Cardiac muscle cell (in vitro differentiated cells and primary cell): Measurements from ENCODE around the gene FHIT. TPM values are rescaled to one million over a fixed set of nuclear protein-coding genes. Genes with fewer than 3 reads are reported as not detected.
"Not testable (repeated sequence)": the region's sequence is repeated elsewhere in the genome, so short reads cannot be mapped to it uniquely, and the experiment has no call there.

Source experiments
- DNase-seq, 2 donors: peaks; one replicate each; pipeline versions ENCODE4 v3.0.0 to v3.0.0-alpha.2; 2010 to 2017; ENCODE audit warnings: low read depth in 1 of 2, low spot score in 1 of 2
- H3K27ac ChIP-seq: fragments of 200-600 bp; sonication (generic); 2 replicates; pipeline ENCODE4 v1.5.1; 2016
- H3K27me3 ChIP-seq: fragments of 200-600 bp; sonication (generic); 2 replicates; pipeline ENCODE4 v1.6.0; 2016; ENCODE audit warnings: control low read depth
- H3K36me3 ChIP-seq: fragments of 200-600 bp; sonication (generic); 2 replicates; pipeline ENCODE4 v1.5.1; 2016; ENCODE audit warnings: control low read depth
- H3K4me1 ChIP-seq: fragments of 200-600 bp; sonication (generic); 2 replicates; pipeline ENCODE4 v1.8.1; 2017; ENCODE audit warnings: low read depth, mild to moderate bottlenecking, mixed run types
- H3K4me3 ChIP-seq: fragments of 200-600 bp; sonication (generic); 2 replicates; pipeline ENCODE4 v1.5.1; 2016; ENCODE audit warnings: mild to moderate bottlenecking
- H3K9me3 ChIP-seq: fragments of 200-600 bp; sonication (generic); 2 replicates; pipeline ENCODE4 v1.5.1; 2017; ENCODE audit warnings: low read depth, mild to moderate bottlenecking, control low read depth
- CTCF ChIP-seq: IDR thresholded peaks from 2 replicates; pipeline ENCODE4 v1.5.1; 2012; ENCODE audit warnings: low read depth, mild to moderate bottlenecking, low read length
- polyA plus RNA-seq: library from polyadenylated mRNA; unstranded; fragments of >200 nt; fragmentation: Nextera tagmentation; extraction: Ambion mirVana; gene quantifications from 2 replicates; pipeline ENCODE4 v1.2.1, GENCODE V29; 2016
- total RNA-seq: library from RNA; depleted of rRNA; stranded (reverse); fragments of >200 nt; gene quantifications from 2 replicates; pipeline ENCODE4 v1.2.3, GENCODE V29; 2016

The FHIT gene
- total and polyA plus RNA-seq, 2 experiments from 2014 or later = 6.9 to 12.5 TPM

DNA sequence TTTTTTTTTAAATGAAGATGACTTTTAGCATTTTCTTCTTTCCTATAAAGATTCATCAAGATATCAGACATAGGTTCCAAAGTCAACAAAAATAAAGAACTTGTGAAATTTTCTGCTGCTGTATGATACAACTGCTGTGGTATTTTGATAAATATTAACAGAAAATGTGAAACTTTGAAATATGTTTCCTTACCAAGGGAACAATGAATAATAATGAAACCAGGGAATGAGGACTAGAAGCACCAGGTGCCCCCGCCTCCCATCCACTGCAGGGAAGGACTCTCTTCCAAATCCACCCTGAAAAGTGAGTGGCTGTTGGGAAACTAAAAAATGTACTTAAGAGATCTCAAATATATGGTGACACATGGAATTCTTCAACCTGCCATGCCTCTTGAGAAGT, 198.4 kb downstream of the FHIT start:
- no peaks in the 10 kb centered on the region for H3K9me3 ChIP-seq
- no peak for DNase-seq
- TF ChIP-seq CTCF = no peak

GRCh38 chr3:61051666-61052065, 199.6 kb downstream of the FHIT start:
- Histone ChIP-seq H3K4me1 (peaks cover 7% of the 10 kb centered on the region), H3K36me3 (no peaks in the 10 kb centered on the region), H3K27me3 (no peaks in the 10 kb centered on the region), H3K9me3 (no peaks in the 10 kb centered on the region), H3K27ac (no peak overlapping the region), H3K4me3 (no peak overlapping the region)
- TF ChIP-seq CTCF = no peak
- DNase-seq = no peak

More for the DNA sequence above, 198.4 kb downstream of the FHIT start:
- Histone ChIP-seq H3K27me3 (no peaks in the 10 kb centered on the region), H3K27ac (no peak overlapping the region), H3K4me1 (peaks cover 7% of the 10 kb centered on the region), H3K36me3 (no peaks in the 10 kb centered on the region), H3K4me3 (no peak overlapping the region)

DNA sequence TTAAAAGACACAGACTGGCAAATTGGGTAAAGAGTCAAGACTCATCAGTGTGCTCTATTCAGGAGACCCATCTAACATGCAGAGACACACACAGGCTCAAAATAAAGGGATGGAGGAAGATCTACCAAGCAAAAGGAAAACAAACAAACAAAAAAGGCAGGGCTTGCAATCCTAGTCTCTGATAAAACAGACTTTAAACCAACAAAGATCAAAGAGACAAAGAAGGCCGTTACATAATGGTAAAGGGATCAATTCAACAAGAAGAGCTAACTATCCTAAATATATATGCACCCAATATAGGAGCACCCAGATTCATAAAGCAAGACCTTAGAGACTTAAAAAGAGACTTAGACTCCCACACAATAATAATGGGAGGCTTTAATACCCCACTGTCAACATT, 206.1 kb downstream of the FHIT start:
- H3K36me3 ChIP-seq, H3K27ac ChIP-seq, H3K4me3 ChIP-seq, DNase-seq, H3K9me3 ChIP-seq, H3K27me3 ChIP-seq, H3K4me1 ChIP-seq: not testable (repeated sequence)

GRCh38 chr3:61043156-61043555, 208.1 kb downstream of the FHIT start:
- H3K36me3 ChIP-seq = no peaks in the 10 kb centered on the region
- H3K4me3 ChIP-seq = no peak overlapping the region
- TF ChIP-seq CTCF = no peak
- H3K27ac ChIP-seq = no peak overlapping the region
- H3K4me1 ChIP-seq = no peaks in the 10 kb centered on the region
- H3K27me3 ChIP-seq = no peaks in the 10 kb centered on the region
- DNase-seq = no peak
- H3K9me3 ChIP-seq = no peaks in the 10 kb centered on the region

DNA sequence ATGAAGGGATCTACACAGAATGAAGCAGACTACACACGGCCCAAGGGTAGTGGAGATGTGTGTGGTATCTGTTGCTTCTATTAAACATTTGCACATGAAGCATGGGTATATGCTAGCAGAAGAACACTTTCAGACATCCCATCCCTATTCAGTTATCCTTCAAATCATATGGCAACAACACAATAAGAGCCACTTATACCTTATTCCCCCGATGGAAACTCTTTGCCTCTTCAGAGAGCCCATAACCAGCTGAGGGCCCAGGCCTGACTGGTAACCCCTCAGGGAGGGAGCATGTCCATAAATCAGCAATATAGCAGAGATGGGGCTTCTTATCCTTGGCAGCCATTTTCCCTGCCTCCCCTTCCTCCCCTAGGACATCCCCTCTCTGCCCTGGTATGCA, 210.6 kb downstream of the FHIT start:
- H3K27ac ChIP-seq = no peak overlapping the region
- no peak for TF ChIP-seq CTCF
- no peaks in the 10 kb centered on the region for H3K4me1 ChIP-seq
- no peaks in the 10 kb centered on the region for H3K27me3 ChIP-seq
- H3K36me3 ChIP-seq = no peaks in the 10 kb centered on the region
- no peak for DNase-seq
- H3K4me3 ChIP-seq = no peak overlapping the region
- no peaks in the 10 kb centered on the region for H3K9me3 ChIP-seq

DNA sequence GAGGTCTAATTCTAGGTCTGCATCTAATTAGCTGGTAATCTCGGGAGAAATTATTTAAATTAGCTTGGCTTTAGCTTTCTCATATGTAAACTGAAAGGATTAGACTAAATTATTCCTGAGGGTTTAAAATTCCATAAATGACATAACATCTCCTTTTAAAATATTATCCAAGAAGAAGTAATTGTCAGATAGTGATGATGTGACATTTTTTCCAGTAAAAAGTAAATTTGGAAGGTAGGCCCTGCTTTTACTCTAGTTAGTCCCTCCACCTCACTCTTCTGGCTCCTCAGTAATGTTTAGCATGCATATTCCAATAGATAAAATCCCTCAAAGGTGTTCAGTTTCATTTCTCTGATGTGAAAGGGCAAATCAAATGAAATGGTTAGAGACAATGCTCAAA, 215.7 kb downstream of the FHIT start:
- Histone ChIP-seq H3K27ac (no peak overlapping the region), H3K4me3 (no peak overlapping the region), H3K4me1 (no peaks in the 10 kb centered on the region), H3K36me3 (no peaks in the 10 kb centered on the region), H3K9me3 (no peaks in the 10 kb centered on the region), H3K27me3 (no peaks in the 10 kb centered on the region)
- TF ChIP-seq CTCF = no peak
- no peak for DNase-seq
